Calu3 (cell line): Measurements from ENCODE around the gene ARID3B. TPM values are rescaled to one million over a fixed set of nuclear protein-coding genes. Genes with fewer than 3 reads are reported as not detected.

ENCODE experiments used
- BruUV-seq: library from RNA; stranded (reverse); fragments of 400-500 nt; replicated peaks from 2 replicates; lab custom pipeline; 2021; lab: Mats Ljungman, UMichigan
- CTCF ChIA-PET: fragments of 300-600 bp; sonication (Branson Sonifier 250); formaldehyde crosslinking; loops from one replicate; lab custom pipeline; 2022; ENCODE audit warnings: antibody characterized with exemption; lab: Charles Lee
- DNase-seq: peaks from one replicate; pipeline ENCODE4 v3.0.0; 2022
- H3K27ac Mint-ChIP-seq: one replicate; pipeline ENCODE4 v1.8.0; 2022; ENCODE audit warnings: mixed read lengths; ENCODE audit not compliant: unreplicated experiment
- H3K27me3 Mint-ChIP-seq: one replicate; pipeline ENCODE4 v1.8.0; 2022; ENCODE audit warnings: mixed read lengths; ENCODE audit not compliant: unreplicated experiment
- H3K36me3 Mint-ChIP-seq: one replicate; pipeline ENCODE4 v1.8.0; 2022; ENCODE audit warnings: mild to moderate bottlenecking, moderate library complexity, mixed read lengths; ENCODE audit not compliant: insufficient read depth, unreplicated experiment
- H3K4me1 Mint-ChIP-seq: one replicate; pipeline ENCODE4 v1.8.0; 2022; ENCODE audit warnings: mild to moderate bottlenecking, low read depth, mixed read lengths; ENCODE audit not compliant: unreplicated experiment
- H3K4me3 Mint-ChIP-seq: one replicate; pipeline ENCODE4 v1.8.0; 2022; ENCODE audit warnings: mild to moderate bottlenecking, low read depth, moderate library complexity, mixed read lengths; ENCODE audit not compliant: unreplicated experiment
- H3K9me3 Mint-ChIP-seq: one replicate; pipeline ENCODE4 v1.8.0; 2022; ENCODE audit warnings: low read depth, mixed read lengths; ENCODE audit not compliant: unreplicated experiment
- CTCF ChIP-seq: fragments of 200-600 bp; IDR thresholded peaks from one replicate; pipeline ENCODE4 v1.8.0; 2022; ENCODE audit warnings: antibody characterized with exemption; ENCODE audit not compliant: unreplicated experiment
- intact Hi-C: fragments of 100-400 bp; cut with micrococcal nuclease; formaldehyde crosslinking; loops from one replicate; pipeline ENCODE4 v1.10.0; 2022; ENCODE audit not compliant: unreplicated experiment
- total RNA-seq: library from RNA; stranded (reverse); gene quantifications from 2 replicates; pipeline ENCODE4 v1.2.3, GENCODE V29; 2022

ARID3B gene
- total RNA-seq, 1 experiment from 2014 or later, result 10.6 TPM

GRCh38 chr15:74525945-74526344, 15.1 kb upstream of the ARID3B start:
- no peaks in the 10 kb centered on the region for H3K27me3 Mint-ChIP-seq
- H3K27ac Mint-ChIP-seq, result peak overlapping the region; percentile 76
- no peak for TF ChIP-seq CTCF
- H3K9me3 Mint-ChIP-seq, result no peaks in the 10 kb centered on the region
- peaks cover 53% of the 10 kb centered on the region for H3K4me1 Mint-ChIP-seq
- no peak overlapping the region for H3K4me3 Mint-ChIP-seq
- intact Hi-C loops, result no loop called here
- DNase-seq, result peak; percentile 53
- H3K36me3 Mint-ChIP-seq, result peaks cover 6% of the 10 kb centered on the region
- no TSS peak for BruUV-seq
- CTCF ChIA-PET, result interaction anchor here (0.7 kb wide), 2 partner anchors 52 to 290 kb away, joined by 3 to 5 read pairs; no protein-coding TSS in a partner anchor

DNA sequence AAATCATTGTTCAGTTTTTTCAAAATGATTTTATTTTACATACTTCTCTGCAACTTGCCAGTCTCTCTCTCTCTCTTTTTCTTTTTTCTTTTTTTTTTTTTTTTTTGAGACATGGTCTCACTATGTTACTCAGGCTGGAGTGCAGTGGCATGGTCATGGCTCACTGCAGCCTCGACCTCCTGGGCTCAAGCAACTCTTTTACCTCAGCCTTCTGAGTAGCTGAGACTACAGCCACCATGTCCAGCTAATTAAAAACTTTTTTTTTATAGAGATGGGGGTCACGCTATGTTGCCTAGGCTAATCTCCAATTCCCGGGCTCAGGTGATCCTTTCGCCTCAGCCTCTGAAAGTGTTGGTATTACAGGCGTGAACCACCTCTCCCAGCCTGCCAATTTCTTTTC, 12.1 kb upstream of the ARID3B start:
- no peak for DNase-seq
- TF ChIP-seq CTCF, result no peak
- CTCF ChIA-PET, result no interaction called here

DNA sequence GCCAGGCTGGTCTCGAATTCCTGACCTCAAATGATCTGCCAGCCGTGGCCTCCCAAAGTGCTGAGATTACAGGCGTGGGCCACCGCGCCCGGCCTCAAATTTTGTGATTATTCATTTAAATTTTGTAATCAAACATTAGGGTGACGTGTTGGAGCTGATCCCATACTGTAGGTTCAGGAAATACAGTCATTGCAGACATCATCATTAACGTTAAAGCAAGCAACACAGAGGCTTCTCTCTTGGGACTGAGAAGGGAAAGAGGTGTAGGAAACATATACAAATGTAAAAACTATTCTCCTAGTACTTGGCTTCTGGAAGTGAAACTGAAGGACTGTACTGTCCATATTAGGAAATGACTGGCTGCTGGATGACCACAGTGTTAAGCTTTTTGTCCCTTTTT, 11.1 kb upstream of the ARID3B start:
- BruUV-seq, result no TSS peak
- CTCF ChIA-PET, result interaction anchor here (0.9 to 2.3 kb wide), 3 partner anchors 9 to 40 kb away, joined by 3 to 9 read pairs (median 3); no protein-coding TSS in a partner anchor
- H3K36me3 Mint-ChIP-seq, result peaks cover 6% of the 10 kb centered on the region
- H3K27ac Mint-ChIP-seq, result no peak overlapping the region
- no peak for TF ChIP-seq CTCF
- intact Hi-C loops, result no loop called here
- no peaks in the 10 kb centered on the region for H3K27me3 Mint-ChIP-seq
- no peaks in the 10 kb centered on the region for H3K9me3 Mint-ChIP-seq
- peaks cover 37% of the 10 kb centered on the region for H3K4me1 Mint-ChIP-seq
- no peak overlapping the region for H3K4me3 Mint-ChIP-seq
- DNase-seq, result no peak

More for the DNA sequence above, 12.1 kb upstream of the ARID3B start:
- Mint-ChIP-seq H3K27me3 (no peaks in the 10 kb centered on the region), H3K27ac (no peak overlapping the region), H3K4me1 (peaks cover 46% of the 10 kb centered on the region), H3K4me3 (no peak overlapping the region), H3K9me3 (no peaks in the 10 kb centered on the region), H3K36me3 (peaks cover 6% of the 10 kb centered on the region)
- no TSS peak for BruUV-seq
- intact Hi-C loops, result no loop called here

- TSS peak; percentile 73 for BruUV-seq
- Mint-ChIP-seq H3K27me3 (no peaks in the 10 kb centered on the region), H3K27ac (peak overlapping the region; percentile 29), H3K4me1 (peaks cover 29% of the 10 kb centered on the region), H3K4me3 (peak overlapping the region; percentile 12), H3K36me3 (peaks cover 4% of the 10 kb centered on the region), H3K9me3 (no peaks in the 10 kb centered on the region)
- TF ChIP-seq CTCF, result no peak
- DNase-seq, result peak; percentile 18
- intact Hi-C loops, result no loop called here
- CTCF ChIA-PET, result interaction anchor here (0.9 to 2.3 kb wide), 3 partner anchors 8 to 41 kb away, joined by 3 to 9 read pairs (median 3); no protein-coding TSS in a partner anchor
Measured at GRCh38 chr15:74530771-74531143, 10.3 kb upstream of the ARID3B start.
